HG03520 (cell line): ENCODE measurements around the gene OSMR.

Experiments
- ATAC-seq: cut with Tn5 transposase; IDR thresholded peaks from one replicate; pipeline ENCODE4 v1.9.1; 2021; ENCODE audit warnings: mild to moderate bottlenecking, moderate library complexity; ENCODE audit not compliant: unreplicated experiment

OSMR gene

GRCh38 chr5:38925154-38925925 is 79.5 kb downstream of the OSMR start:
- no peak for ATAC-seq

- no peak for ATAC-seq
Observed at GRCh38 chr5:38926121-38926520, 80.3 kb downstream of the OSMR start.

- ATAC-seq: no peak
Observed at GRCh38 chr5:38927470-38927869, 81.7 kb downstream of the OSMR start.

GRCh38 chr5:38929838-38930237 is 84.0 kb downstream of the OSMR start:
- ATAC-seq: no peak

- no peak for ATAC-seq
Observed at GRCh38 chr5:38931731-38932130, 85.9 kb downstream of the OSMR start.

GRCh38 chr5:38932854-38933408 is 87.1 kb downstream of the OSMR start:
- no peak for ATAC-seq

GRCh38 chr5:38935437-38935836 is 89.6 kb downstream of the OSMR start:
- no peak for ATAC-seq

GRCh38 chr5:38936269-38936668 is 90.5 kb downstream of the OSMR start:
- no peak for ATAC-seq

GRCh38 chr5:38938424-38938823 is 92.6 kb downstream of the OSMR start:
- ATAC-seq: no peak

- no peak for ATAC-seq
Observed at GRCh38 chr5:38938973-38939372, 93.2 kb downstream of the OSMR start.

GRCh38 chr5:38940230-38940858 is 94.5 kb downstream of the OSMR start:
- no peak for ATAC-seq

- no peak for ATAC-seq
Observed at GRCh38 chr5:38941912-38942311, 96.1 kb downstream of the OSMR start.

- no peak for ATAC-seq
Observed at GRCh38 chr5:38944282-38944681, 98.5 kb downstream of the OSMR start.

- ATAC-seq: no peak
Observed at GRCh38 chr5:38948501-38948900, 102.7 kb downstream of the OSMR start.

- no peak for ATAC-seq
Observed at GRCh38 chr5:38953426-38954012, 107.7 kb downstream of the OSMR start.

- ATAC-seq: no peak
Observed at GRCh38 chr5:38961691-38962090, 115.9 kb downstream of the OSMR start.

- ATAC-seq: no peak
Observed at GRCh38 chr5:38968665-38969064, 122.9 kb downstream of the OSMR start.

GRCh38 chr5:38978036-38978435 is 132.2 kb downstream of the OSMR start:
- no peak for ATAC-seq

GRCh38 chr5:38979535-38979934 is 133.7 kb downstream of the OSMR start:
- no peak for ATAC-seq
